D341Med (cell line): ENCODE measurements around the gene RIC8B.
"Not testable (repeated sequence)": the region's sequence is repeated elsewhere in the genome, so short reads cannot be mapped to it uniquely, and the experiment has no call there.

Experiments
- DNase-seq: peaks from one replicate; pipeline ENCODE4 v3.0.0; 2012; ENCODE audit warnings: low spot score

The RIC8B gene

GRCh38 chr12:106903241-106903945 lies 128.9 kb downstream of the RIC8B start:
- peak; percentile 72 for DNase-seq

DNA sequence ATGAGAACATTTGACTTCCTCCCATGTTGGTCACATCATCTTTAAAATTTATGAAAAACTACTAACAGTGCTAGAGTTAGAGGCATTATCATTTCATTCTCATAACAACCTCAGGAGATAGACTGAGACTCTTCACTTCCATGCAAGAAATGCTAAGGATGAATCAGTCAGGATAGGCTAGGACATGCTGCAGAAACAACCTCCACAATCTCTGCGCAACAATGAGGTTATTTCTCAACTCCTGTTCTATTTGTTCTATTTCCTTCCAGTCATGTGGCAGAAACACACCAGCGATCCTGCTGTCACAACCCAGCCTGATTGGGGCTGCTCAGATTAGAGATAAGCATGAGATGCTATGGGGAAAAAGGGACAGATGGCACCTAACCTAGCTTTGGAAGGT lies 132.2 kb downstream of the RIC8B start:
- DNase-seq, result no peak

- DNase-seq, result no peak
Measured at GRCh38 chr12:106907411-106907810, 132.9 kb downstream of the RIC8B start.

- DNase-seq, result no peak
Measured at GRCh38 chr12:106907846-106908245, 133.4 kb downstream of the RIC8B start.

- no peak for DNase-seq
Measured at GRCh38 chr12:106908561-106908960, 134.1 kb downstream of the RIC8B start.

DNA sequence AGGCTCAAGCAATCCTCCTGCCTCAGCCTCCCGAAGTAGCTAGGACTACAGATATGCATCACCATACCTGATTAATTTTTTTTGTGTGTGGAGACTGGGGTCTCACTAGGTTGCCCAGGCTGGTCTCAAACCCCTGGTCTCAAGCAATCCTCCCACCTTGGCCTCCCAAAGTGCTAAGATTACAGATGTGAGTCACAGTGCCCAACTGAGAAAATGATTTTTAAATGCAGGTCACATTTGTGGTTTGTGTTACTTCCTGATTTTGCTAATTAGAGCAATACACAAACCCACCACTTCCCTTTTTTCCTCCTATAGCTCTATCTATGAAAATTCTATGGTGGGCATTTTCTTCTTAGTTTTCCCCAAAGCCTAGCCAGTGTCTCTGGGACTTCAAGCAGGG lies 135.7 kb downstream of the RIC8B start:
- no peak for DNase-seq

DNA sequence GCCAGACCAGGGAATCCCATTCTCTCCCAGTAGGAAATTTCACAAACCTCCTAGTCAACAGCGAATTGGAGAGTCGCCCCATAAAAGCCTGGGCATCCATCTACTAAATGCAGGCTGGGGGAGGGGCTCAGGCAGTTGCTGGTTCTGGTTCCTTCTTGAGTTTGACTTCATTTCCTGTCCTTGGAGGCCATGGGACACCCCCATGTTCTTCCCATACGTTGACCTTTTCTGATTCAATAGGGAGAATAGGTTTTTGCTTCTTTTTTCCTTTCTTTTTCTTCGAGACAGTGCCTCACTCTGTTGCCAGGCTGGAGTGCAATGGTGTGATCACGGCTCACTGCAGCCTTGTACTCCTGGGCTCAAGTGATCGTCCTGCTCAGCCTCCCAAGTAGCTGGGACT lies 137.1 kb downstream of the RIC8B start:
- DNase-seq, result no peak

- DNase-seq, result no peak
Measured at GRCh38 chr12:106913456-106913855, 139.0 kb downstream of the RIC8B start.

GRCh38 chr12:106914796-106915634 lies 140.5 kb downstream of the RIC8B start:
- DNase-seq, result no peak

- no peak for DNase-seq
Measured at GRCh38 chr12:106915635-106916026, 141.1 kb downstream of the RIC8B start.

DNA sequence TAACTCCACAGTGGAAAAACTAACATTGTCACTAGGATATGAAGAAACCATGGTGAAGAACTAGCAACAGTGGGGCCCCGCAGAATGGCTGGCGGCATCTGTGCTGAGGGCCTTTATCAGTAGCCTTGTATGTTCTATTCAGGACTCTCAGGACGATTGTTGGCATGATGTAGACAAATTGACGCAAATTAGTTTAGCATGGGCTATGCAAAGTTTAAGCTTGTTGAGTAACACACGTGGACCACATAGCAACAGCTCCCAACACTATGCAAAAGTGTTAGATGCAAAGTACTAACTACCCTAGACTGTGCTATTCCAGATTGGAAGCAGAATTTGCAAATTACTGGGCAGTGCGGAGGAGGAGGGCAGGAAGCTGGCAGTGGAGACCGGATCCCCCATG lies 143.0 kb downstream of the RIC8B start:
- DNase-seq, result no peak

- peak; percentile 61 for DNase-seq
Measured at GRCh38 chr12:106918746-106919145, 144.3 kb downstream of the RIC8B start.

DNA sequence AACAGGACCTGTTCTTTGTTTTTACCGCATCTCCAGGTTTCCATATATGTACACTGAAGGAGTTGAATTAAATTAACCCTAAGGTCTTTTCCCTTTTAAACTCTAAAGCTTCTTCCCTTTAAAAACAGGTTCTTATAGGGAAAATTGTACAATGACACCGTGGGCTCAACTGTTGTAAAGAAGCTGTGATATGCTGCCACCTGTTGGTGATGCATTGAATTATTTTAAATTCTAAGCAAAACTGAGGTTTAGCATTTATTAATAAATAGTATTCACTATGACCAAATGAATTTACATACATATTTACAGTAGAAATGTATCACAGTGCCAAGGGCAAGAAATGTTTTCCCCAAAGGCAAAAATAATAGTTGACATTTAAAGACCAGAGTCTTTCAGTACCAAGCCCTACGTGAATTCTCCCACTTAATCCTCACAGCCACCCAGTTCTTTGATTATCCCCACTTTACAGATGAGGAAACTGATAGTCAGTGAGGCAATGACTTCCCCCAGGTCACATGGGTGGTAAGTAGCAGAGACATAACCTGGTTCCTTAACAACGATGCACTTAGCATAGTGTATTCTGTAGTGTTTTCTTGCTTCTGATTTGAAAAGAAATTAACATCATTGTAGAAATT lies 145.5 kb downstream of the RIC8B start:
- peak; percentile 57 for DNase-seq

GRCh38 chr12:106921976-106922375 lies 147.5 kb downstream of the RIC8B start:
- not testable (repeated sequence) for DNase-seq

DNA sequence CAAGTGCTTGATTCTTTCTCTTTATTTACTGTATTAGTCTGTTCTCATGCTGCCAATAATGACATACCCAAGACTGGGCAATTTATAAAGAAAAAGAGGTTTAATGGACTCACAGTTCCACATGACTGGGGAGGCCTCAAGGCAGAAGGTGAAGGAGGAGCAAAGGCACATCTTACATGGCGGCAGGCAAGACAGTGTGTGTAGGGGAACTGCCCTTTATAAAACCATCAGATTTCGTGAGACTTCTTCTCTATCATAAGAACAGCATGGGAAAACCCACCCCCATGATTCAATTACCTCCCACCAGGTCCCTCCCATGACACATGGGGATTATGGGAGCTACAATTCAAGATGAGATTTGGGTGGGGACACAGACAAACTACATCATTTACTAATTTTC lies 149.1 kb downstream of the RIC8B start:
- DNase-seq, result not testable (repeated sequence)

DNA sequence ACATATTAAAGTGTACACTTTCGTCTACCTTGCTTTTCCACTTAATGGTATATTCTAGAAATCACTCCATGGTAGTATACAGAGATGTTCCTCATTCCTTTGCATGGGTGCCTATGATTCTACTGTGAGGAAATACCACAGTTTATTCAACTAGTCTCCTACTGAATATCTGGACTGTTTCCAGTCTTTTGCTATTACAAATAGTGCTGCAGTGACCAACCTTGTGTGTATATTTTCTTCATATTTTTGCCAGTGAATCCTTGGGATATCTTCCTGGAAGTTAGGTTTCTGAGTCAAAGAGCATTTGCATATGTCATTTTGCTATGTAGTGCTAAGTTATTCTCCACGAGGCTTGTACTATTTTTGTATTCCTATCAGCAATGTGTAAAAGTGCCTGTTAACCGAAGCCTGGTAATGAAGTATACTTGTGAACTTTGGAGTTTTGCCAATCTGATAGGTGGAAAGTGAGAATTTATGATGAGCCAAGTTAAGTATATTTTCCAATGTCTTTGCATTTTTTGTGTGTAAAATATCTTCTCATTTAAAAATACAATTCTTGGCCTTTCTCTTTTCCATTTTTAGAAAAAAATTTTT lies 149.9 kb downstream of the RIC8B start:
- no peak for DNase-seq

GRCh38 chr12:106926657-106927056 lies 152.2 kb downstream of the RIC8B start:
- no peak for DNase-seq

DNA sequence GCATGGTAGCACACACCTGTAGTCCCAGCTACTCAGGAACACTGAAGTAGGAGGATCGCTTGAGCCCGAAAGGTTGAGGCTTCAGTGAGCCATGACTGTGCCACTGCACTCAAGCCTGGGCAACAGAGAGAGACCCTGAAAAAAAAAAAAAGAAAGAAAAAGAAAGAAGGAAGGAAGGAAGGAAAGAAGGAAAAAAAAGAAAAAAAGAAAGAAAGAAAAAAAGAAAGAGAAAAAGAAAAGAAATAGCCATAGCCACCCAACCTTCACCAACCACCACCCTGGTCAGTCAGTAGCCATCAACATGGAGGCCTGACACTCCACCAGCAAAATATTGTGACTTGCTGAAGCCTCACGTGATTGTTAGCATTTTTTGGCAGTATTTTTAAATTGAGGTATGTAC lies 159.8 kb downstream of the RIC8B start:
- DNase-seq, result no peak
